ENCODE results near the gene DCDC2C.

DCDC2C gene

DNA sequence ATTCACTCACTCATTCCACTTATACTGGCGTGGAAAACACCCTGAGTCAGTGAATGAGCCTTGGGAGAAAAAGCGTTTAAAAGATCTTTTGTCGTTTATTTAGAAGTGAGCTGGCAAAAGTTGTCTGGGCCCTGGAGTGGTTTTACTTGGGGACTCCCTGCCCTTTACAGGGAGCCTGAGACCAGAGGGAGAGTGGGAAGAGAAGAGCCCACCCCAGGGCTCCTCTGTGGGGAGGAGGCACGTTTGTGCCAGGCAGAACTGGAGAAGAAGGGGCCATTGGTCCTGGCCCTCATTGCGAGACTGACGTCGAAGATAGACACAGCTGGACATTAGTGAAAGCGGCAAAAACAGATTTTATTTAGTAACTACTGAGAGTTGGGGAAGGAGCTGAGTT lies 25.7 kb downstream of the DCDC2C start:
- H3K9me3 ChIP-seq (ENCODE audit: severe bottlenecking): no peaks in the 10 kb centered on the region
- no peaks in the 10 kb centered on the region for H3K4me1 ChIP-seq (ENCODE audit: insufficient read depth, poor library complexity, severe bottlenecking)
- DNase-seq (ENCODE audit: low spot score) (no peak), ATAC-seq (ENCODE audit: low read depth) (no peak)
- no peak overlapping the region for H3K27ac ChIP-seq (ENCODE audit: poor library complexity, severe bottlenecking)
- H3K36me3 ChIP-seq (ENCODE audit: low read depth): no peaks in the 10 kb centered on the region
- H3K27me3 ChIP-seq (ENCODE audit: insufficient read depth, poor library complexity, severe bottlenecking): no peaks in the 10 kb centered on the region
- no peak overlapping the region for H3K4me3 ChIP-seq (ENCODE audit: severe bottlenecking)
- TF ChIP-seq, protein P1, sequence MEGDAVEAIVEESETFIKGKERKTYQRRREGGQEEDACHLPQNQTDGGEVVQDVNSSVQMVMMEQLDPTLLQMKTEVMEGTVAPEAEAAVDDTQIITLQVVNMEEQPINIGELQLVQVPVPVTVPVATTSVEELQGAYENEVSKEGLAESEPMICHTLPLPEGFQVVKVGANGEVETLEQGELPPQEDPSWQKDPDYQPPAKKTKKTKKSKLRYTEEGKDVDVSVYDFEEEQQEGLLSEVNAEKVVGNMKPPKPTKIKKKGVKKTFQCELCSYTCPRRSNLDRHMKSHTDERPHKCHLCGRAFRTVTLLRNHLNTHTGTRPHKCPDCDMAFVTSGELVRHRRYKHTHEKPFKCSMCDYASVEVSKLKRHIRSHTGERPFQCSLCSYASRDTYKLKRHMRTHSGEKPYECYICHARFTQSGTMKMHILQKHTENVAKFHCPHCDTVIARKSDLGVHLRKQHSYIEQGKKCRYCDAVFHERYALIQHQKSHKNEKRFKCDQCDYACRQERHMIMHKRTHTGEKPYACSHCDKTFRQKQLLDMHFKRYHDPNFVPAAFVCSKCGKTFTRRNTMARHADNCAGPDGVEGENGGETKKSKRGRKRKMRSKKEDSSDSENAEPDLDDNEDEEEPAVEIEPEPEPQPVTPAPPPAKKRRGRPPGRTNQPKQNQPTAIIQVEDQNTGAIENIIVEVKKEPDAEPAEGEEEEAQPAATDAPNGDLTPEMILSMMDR (IDR thresholded peaks at IDR 0.05; ENCODE audit: poor library complexity, severe bottlenecking): no peak

DNA sequence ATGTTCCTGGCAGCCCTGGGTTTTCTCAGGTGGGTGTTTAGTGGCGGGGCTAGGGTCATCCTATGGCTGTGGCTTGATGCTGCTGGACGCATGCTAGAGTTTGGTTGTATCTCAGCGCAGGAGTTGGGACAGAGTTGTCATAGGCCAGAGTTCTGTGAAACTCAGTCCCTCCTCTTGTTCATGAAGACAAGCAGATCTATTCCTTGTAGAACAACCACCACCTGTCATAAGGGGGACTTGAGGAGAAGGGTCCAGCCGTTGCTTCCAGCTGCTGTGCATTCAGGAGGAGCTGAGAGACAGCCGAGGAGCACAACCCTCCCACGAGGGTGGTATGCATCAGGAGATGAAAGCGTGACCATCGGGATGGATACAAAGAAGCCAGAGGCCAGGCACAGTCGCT lies 26.4 kb downstream of the DCDC2C start:
- Histone ChIP-seq H3K27me3 (ENCODE audit: insufficient read depth, poor library complexity, severe bottlenecking) (no peaks in the 10 kb centered on the region), H3K4me3 (ENCODE audit: severe bottlenecking) (no peak overlapping the region), H3K4me1 (ENCODE audit: insufficient read depth, poor library complexity, severe bottlenecking) (no peaks in the 10 kb centered on the region), H3K27ac (ENCODE audit: poor library complexity, severe bottlenecking) (no peak overlapping the region), H3K9me3 (ENCODE audit: severe bottlenecking) (no peaks in the 10 kb centered on the region), H3K36me3 (ENCODE audit: low read depth) (no peaks in the 10 kb centered on the region)
- DNase-seq (ENCODE audit: low spot score): no peak
- no peak for ATAC-seq (ENCODE audit: low read depth)
- TF ChIP-seq, protein P1 (IDR thresholded peaks at IDR 0.05; ENCODE audit: poor library complexity, severe bottlenecking): no peak

DNA sequence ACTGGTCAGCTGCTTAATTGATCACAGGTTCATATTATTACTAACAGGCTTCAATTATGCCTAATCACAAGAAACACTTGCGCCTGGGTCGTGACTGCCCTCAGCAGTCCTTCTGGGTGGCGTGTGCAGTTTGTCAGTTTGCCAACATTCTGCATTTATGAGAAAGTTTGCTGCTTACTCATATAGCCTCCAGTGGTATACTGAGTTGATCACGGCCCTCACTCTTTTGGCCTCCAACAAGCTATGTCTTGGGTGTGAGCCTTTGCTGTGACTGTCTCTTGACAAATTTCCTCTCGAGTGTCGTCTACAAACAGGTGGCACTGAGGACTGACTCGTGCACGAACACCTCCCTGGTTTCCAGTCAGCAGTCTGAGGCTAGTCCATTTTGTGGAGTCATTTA lies 27.3 kb downstream of the DCDC2C start:
- TF ChIP-seq, protein P1 (IDR thresholded peaks at IDR 0.05; ENCODE audit: poor library complexity, severe bottlenecking): no peak
- Histone ChIP-seq H3K36me3 (ENCODE audit: low read depth) (no peaks in the 10 kb centered on the region), H3K4me1 (ENCODE audit: insufficient read depth, poor library complexity, severe bottlenecking) (no peaks in the 10 kb centered on the region), H3K9me3 (ENCODE audit: severe bottlenecking) (no peaks in the 10 kb centered on the region), H3K27me3 (ENCODE audit: insufficient read depth, poor library complexity, severe bottlenecking) (no peaks in the 10 kb centered on the region), H3K4me3 (ENCODE audit: severe bottlenecking) (no peak overlapping the region), H3K27ac (ENCODE audit: poor library complexity, severe bottlenecking) (no peak overlapping the region)
- DNase-seq (ENCODE audit: low spot score): no peak
- ATAC-seq (ENCODE audit: low read depth): peak; percentile 59

DNA sequence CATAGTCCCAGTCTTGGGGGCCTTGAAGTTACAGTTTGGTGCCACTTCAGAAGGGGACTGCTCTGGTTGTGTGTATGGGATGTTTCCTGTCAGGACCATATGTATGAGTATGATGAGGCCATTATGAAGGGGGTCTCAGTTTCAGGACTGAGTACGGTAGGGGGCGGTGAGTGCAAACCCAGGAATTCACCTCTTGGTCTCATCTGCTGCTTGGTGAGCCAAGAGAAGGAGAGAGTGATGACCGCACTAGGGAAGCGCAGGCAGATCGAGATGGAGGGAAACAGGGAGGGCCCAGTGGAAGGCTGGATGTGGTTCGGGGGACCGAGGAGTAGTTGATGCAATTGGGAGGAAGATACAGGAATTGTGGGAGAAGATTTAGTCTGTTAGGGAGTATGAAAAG lies 28.5 kb downstream of the DCDC2C start:
- H3K4me3 ChIP-seq (ENCODE audit: severe bottlenecking): no peak overlapping the region
- DNase-seq (ENCODE audit: low spot score) (no peak), ATAC-seq (ENCODE audit: low read depth) (no peak)
- TF ChIP-seq, protein P1 (IDR thresholded peaks at IDR 0.05; ENCODE audit: poor library complexity, severe bottlenecking): no peak
- no peaks in the 10 kb centered on the region for H3K4me1 ChIP-seq (ENCODE audit: insufficient read depth, poor library complexity, severe bottlenecking)
- H3K9me3 ChIP-seq (ENCODE audit: severe bottlenecking): no peaks in the 10 kb centered on the region
- no peaks in the 10 kb centered on the region for H3K36me3 ChIP-seq (ENCODE audit: low read depth)
- no peak overlapping the region for H3K27ac ChIP-seq (ENCODE audit: poor library complexity, severe bottlenecking)
- H3K27me3 ChIP-seq (ENCODE audit: insufficient read depth, poor library complexity, severe bottlenecking): no peaks in the 10 kb centered on the region

DNA sequence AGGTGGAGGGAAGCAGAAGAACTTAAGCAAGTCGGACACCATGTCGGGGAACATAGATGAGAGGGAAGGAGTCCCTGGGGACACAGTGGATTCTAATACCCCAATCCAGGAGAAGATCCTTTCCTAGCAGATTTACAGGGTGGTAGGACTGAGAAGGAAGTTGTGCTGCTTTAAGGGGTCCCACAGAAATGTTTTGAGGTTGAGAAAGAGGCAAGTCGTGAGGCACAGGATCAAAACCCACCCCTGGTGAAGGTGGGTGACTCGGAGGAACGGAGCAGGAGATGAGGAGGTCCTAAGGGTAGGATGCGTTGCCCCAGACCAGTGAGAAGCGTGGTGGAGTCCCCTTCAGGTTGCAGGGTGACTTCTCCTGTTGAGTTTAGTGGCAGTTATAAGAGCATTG lies 32.7 kb downstream of the DCDC2C start:
- ATAC-seq (ENCODE audit: low read depth): no peak

More for the DNA sequence above, 32.7 kb downstream of the DCDC2C start:
- H3K36me3 ChIP-seq (ENCODE audit: low read depth): no peaks in the 10 kb centered on the region
- H3K27me3 ChIP-seq (ENCODE audit: insufficient read depth, poor library complexity, severe bottlenecking): peaks cover 2% of the 10 kb centered on the region
- H3K27ac ChIP-seq (ENCODE audit: poor library complexity, severe bottlenecking): no peak overlapping the region
- TF ChIP-seq, protein P1 (IDR thresholded peaks at IDR 0.05; ENCODE audit: poor library complexity, severe bottlenecking): no peak
- no peaks in the 10 kb centered on the region for H3K9me3 ChIP-seq (ENCODE audit: severe bottlenecking)
- DNase-seq (ENCODE audit: low spot score): no peak
- no peaks in the 10 kb centered on the region for H3K4me1 ChIP-seq (ENCODE audit: insufficient read depth, poor library complexity, severe bottlenecking)
- no peak overlapping the region for H3K4me3 ChIP-seq (ENCODE audit: severe bottlenecking)
